Keratinocyte (primary cell): ENCODE measurements around the gene RILPL2. TPM values are rescaled to one million over a fixed set of nuclear protein-coding genes. Genes with fewer than 3 reads are reported as not detected.

Experiments
- DNase-seq: peaks from one replicate; pipeline ENCODE4 v3.0.0-alpha.2; 2011; ENCODE audit warnings: low read depth, missing footprints, low spot score
- FAIRE-seq: peaks from 2 replicates; lab custom pipeline; 2011; peaks lifted over from hg19 to GRCh38; lab: Jason Lieb, UNC
- H2AFZ ChIP-seq: 2 replicates; pipeline ENCODE4 v1.6.0; 2012; ENCODE audit warnings: low read length, control low read depth, inconsistent platforms; ENCODE audit not compliant: control insufficient read depth
- H3K27ac ChIP-seq: 2 replicates; pipeline ENCODE4 v1.5.1; 2011; ENCODE audit warnings: low read length; ENCODE audit not compliant: control insufficient read depth, insufficient read depth
- H3K27me3 ChIP-seq: 3 replicates; pipeline ENCODE4 v1.6.0; 2011; ENCODE audit warnings: low read length; ENCODE audit not compliant: control insufficient read depth, insufficient read depth; ENCODE audit errors: extremely low read depth
- H3K36me3 ChIP-seq, 2 experiments: 2 replicates in 1 of 2; 3 replicates in 1 of 2; pipeline ENCODE4 v1.5.1; 2011; ENCODE audit warnings: low read length in 2 of 2, mild to moderate bottlenecking in 1 of 2; ENCODE audit not compliant: control insufficient read depth in 2 of 2, insufficient read depth in 2 of 2; ENCODE audit errors: extremely low read depth in 1 of 2
- H3K4me1 ChIP-seq: 3 replicates; pipeline ENCODE4 v1.5.1; 2011; ENCODE audit warnings: low read length; ENCODE audit not compliant: control insufficient read depth, insufficient read depth; ENCODE audit errors: extremely low read depth
- H3K4me2 ChIP-seq: 3 replicates; pipeline ENCODE4 v1.6.0; 2011; ENCODE audit warnings: low read depth, low read length; ENCODE audit not compliant: control insufficient read depth, insufficient read depth; ENCODE audit errors: extremely low read depth
- H3K4me3 ChIP-seq, 3 experiments: fragments of 200-600 bp in 1 of 3; sonication (generic) in 1 of 3; 2 replicates in 2 of 3; 3 replicates in 1 of 3; pipeline ENCODE4 v1.5.1; 2011 to 2016; ENCODE audit warnings: low read length in 3 of 3, mild to moderate bottlenecking in 3 of 3, control low read depth in 2 of 3, inconsistent platforms in 1 of 3, low read depth in 1 of 3, mixed read lengths in 1 of 3, mixed run types in 1 of 3, moderate library complexity in 1 of 3; ENCODE audit not compliant: control insufficient read depth in 2 of 3, insufficient read depth in 2 of 3; ENCODE audit errors: extremely low read depth in 1 of 3
- H3K79me2 ChIP-seq: 2 replicates; pipeline ENCODE4 v1.6.0; 2012; ENCODE audit warnings: low read length; ENCODE audit not compliant: control insufficient read depth, insufficient read depth
- H3K9ac ChIP-seq: 3 replicates; pipeline ENCODE4 v1.6.0; 2011; ENCODE audit warnings: low read length; ENCODE audit not compliant: control insufficient read depth, insufficient read depth; ENCODE audit errors: extremely low read depth
- H3K9me1 ChIP-seq: 3 replicates; pipeline ENCODE4 v1.6.0; 2011; ENCODE audit warnings: low read length; ENCODE audit not compliant: control insufficient read depth, insufficient read depth; ENCODE audit errors: extremely low read depth
- H3K9me3 ChIP-seq: 2 replicates; pipeline ENCODE4 v1.5.1; 2012; ENCODE audit warnings: low read depth, low read length; ENCODE audit not compliant: control insufficient read depth
- H4K20me1 ChIP-seq: 3 replicates; pipeline ENCODE4 v1.6.0; 2011; ENCODE audit warnings: low read length; ENCODE audit not compliant: control insufficient read depth, insufficient read depth; ENCODE audit errors: extremely low read depth
- CTCF ChIP-seq, 3 experiments: IDR thresholded peaks in 1 of 3; conservative IDR thresholded peaks in 1 of 3; optimal IDR thresholded peaks in 1 of 3; 2 replicates in 2 of 3; 3 replicates in 1 of 3; pipeline versions ENCODE3 to v1.5.1; 2011; ENCODE audit warnings: low read length in 3 of 3, mild to moderate bottlenecking in 3 of 3, moderate library complexity in 2 of 3, control low read depth in 1 of 3, inconsistent platforms in 1 of 3; ENCODE audit not compliant: insufficient read depth in 2 of 3; ENCODE audit errors: extremely low read depth in 1 of 3
- EZH2 ChIP-seq: IDR thresholded peaks from one replicate; pipeline ENCODE4 v1.6.1; 2012; ENCODE audit warnings: inconsistent platforms, mild to moderate bottlenecking, low read length, moderate library complexity
- dilution Hi-C: fragments of 300-500 bp; cut with MboI; formaldehyde crosslinking; loops from one replicate; pipeline ENCODE4 v1.7.0; 2020; ENCODE audit warnings: low sequenced_read_pairs; ENCODE audit not compliant: extremely low pct_ligation_motif_present
- polyA plus RNA-seq, 5 experiments: library from polyadenylated mRNA; depleted of rRNA in 3 of 5; stranded (reverse) in 3 of 5; stranded (forward) in 1 of 5; unstranded in 1 of 5; fragments of >200 nt; gene quantifications; 1 replicate in 1 of 5; 2 replicates in 3 of 5; 3 replicates in 1 of 5; pipeline versions ENCODE4 v1.2.1 to v1.2.3, GENCODE V29; 2011 to 2012; ENCODE audit warnings: missing spikeins in 2 of 5, low read depth in 1 of 5, low replicate concordance in 1 of 5

RILPL2 gene
- polyA plus RNA-seq, 1 donor (not counting 4 experiments of a cell fraction or from before 2014, with no cell fraction given): 3.6 TPM

- no peaks in the 10 kb centered on the region for H3K27me3 ChIP-seq
- dilution Hi-C loops: no loop called here
- no peak overlapping the region for H3K27ac ChIP-seq
- TF ChIP-seq EZH2 (no peak), CTCF (optimal IDR thresholded peaks at IDR 0.05 in 1 of 3, IDR thresholded peaks at IDR 0.05 in 1 of 3, conservative IDR thresholded peaks at IDR 0.05 in 1 of 3; ENCODE audit: extremely low read depth in 1 of 3, insufficient read depth in 2 of 3, low read length in 3 of 3) (no peak)
- no peaks in the 10 kb centered on the region for H3K9me3 ChIP-seq
- DNase-seq: no peak
- H2AFZ ChIP-seq: no peak overlapping the region
- FAIRE-seq: no peak
- H3K4me1 ChIP-seq: no peaks in the 10 kb centered on the region
- H3K9ac ChIP-seq: no peak overlapping the region
- H3K4me2 ChIP-seq: no peak overlapping the region
- H4K20me1 ChIP-seq: peaks cover 17% of the 10 kb centered on the region
- H3K4me3 ChIP-seq: no peak overlapping the region
- H3K79me2 ChIP-seq: peaks cover 62% of the 10 kb centered on the region
- H3K9me1 ChIP-seq: no peaks in the 10 kb centered on the region
- peaks cover 40 to 42% of the 10 kb centered on the region in 2 experiments for H3K36me3 ChIP-seq
Observed at GRCh38 chr12:123398550-123399254, 37.8 kb downstream of the RILPL2 start.

GRCh38 chr12:123398177-123398549 lies 38.3 kb downstream of the RILPL2 start:
- Histone ChIP-seq H3K4me2 (no peak overlapping the region), H3K79me2 (peaks cover 64% of the 10 kb centered on the region), H3K4me3 (no peak overlapping the region), H3K27ac (no peak overlapping the region), H2AFZ (no peak overlapping the region), H3K9ac (no peak overlapping the region), H3K36me3 (peaks cover 36 to 40% of the 10 kb centered on the region in 2 experiments), H3K4me1 (no peaks in the 10 kb centered on the region), H3K9me3 (no peaks in the 10 kb centered on the region), H4K20me1 (peaks cover 17% of the 10 kb centered on the region), H3K27me3 (no peaks in the 10 kb centered on the region), H3K9me1 (no peaks in the 10 kb centered on the region)
- DNase-seq (no peak), FAIRE-seq (no peak)
- TF ChIP-seq EZH2 (no peak), CTCF (optimal IDR thresholded peaks at IDR 0.05 in 1 of 3, IDR thresholded peaks at IDR 0.05 in 1 of 3, conservative IDR thresholded peaks at IDR 0.05 in 1 of 3; ENCODE audit: extremely low read depth in 1 of 3, insufficient read depth in 2 of 3, low read length in 3 of 3) (no peak)
- dilution Hi-C loops: no loop called here
